ENCODE measurements around the gene ALDH5A1.

Gene ALDH5A1

GRCh38 chr6:24453921-24454320, 40.8 kb upstream of the ALDH5A1 start:
- TF ChIP-seq ZFX (IDR thresholded peaks at IDR 0.05), result no peak
- TF ChIP-seq, protein P1, sequence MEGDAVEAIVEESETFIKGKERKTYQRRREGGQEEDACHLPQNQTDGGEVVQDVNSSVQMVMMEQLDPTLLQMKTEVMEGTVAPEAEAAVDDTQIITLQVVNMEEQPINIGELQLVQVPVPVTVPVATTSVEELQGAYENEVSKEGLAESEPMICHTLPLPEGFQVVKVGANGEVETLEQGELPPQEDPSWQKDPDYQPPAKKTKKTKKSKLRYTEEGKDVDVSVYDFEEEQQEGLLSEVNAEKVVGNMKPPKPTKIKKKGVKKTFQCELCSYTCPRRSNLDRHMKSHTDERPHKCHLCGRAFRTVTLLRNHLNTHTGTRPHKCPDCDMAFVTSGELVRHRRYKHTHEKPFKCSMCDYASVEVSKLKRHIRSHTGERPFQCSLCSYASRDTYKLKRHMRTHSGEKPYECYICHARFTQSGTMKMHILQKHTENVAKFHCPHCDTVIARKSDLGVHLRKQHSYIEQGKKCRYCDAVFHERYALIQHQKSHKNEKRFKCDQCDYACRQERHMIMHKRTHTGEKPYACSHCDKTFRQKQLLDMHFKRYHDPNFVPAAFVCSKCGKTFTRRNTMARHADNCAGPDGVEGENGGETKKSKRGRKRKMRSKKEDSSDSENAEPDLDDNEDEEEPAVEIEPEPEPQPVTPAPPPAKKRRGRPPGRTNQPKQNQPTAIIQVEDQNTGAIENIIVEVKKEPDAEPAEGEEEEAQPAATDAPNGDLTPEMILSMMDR (conservative IDR thresholded peaks at IDR 0.05), result no peak
- H3K27ac ChIP-seq, result no peak overlapping the region

DNA sequence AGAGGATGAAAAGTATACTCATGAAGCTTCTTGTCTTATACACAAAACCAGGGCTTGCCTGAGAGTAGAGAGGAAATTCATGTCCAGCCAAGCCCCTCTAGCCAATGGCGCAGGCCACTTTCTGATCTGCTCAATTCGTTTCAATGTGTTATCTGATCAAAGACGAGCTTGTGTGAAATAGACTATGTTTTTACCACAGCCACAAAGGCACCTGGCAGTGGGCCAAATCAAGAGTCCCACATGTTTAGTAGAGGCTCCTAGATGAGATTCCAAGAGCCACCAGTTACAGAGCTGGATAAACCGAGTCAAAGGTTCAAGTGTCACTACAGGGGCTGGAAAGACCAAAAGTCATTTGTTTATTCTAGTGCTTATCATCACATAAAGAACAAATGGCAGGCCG, 40.3 kb upstream of the ALDH5A1 start:
- TF ChIP-seq, protein P1 (conservative IDR thresholded peaks at IDR 0.05), result no peak
- no peak for TF ChIP-seq ZFX (IDR thresholded peaks at IDR 0.05)
- no peak overlapping the region for H3K27ac ChIP-seq

DNA sequence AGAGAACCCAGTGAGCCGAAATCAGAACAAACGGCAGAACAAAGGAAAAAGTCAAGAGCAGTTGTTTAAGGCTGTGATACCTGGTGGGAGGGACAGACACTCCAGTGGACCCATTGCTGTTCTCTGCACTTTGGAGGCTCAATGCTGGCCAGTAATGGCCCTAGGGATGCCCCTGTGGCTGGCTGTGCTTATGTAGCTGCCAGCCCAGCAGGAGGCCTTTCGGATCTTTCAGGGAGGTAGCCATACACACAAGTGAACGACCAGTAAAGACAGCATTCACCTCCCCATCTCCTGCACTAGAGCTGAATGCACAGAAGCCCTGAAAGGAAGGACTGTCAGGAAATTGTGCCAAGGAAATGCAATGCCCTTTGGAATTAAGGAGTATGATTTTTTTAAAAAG, 39.7 kb upstream of the ALDH5A1 start:
- TF ChIP-seq, protein P1 (conservative IDR thresholded peaks at IDR 0.05), result no peak
- TF ChIP-seq ZFX (IDR thresholded peaks at IDR 0.05), result no peak
- H3K27ac ChIP-seq, result no peak overlapping the region

DNA sequence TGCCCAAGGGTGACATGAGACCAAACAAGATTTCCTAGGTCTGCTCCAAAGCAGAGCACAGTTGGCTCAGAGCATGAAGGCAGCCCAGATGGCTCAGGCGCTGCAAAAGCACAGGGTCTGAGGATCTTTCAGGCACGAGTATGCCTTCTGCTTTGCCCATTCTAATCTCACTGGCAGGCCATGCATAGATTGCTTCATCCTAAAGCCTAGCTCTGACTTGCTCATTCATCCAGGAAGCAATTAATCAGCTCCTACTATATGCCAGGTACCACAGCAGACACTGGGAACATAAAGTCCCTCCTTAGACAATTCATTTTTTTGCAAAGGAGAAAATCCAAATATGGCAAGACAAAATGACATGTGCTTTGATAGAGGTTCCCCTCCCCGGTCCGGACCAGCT, 36.6 kb upstream of the ALDH5A1 start:
- TF ChIP-seq, protein P1 (conservative IDR thresholded peaks at IDR 0.05), result no peak
- no peak for TF ChIP-seq ZFX (IDR thresholded peaks at IDR 0.05)
- H3K27ac ChIP-seq, result no peak overlapping the region

DNA sequence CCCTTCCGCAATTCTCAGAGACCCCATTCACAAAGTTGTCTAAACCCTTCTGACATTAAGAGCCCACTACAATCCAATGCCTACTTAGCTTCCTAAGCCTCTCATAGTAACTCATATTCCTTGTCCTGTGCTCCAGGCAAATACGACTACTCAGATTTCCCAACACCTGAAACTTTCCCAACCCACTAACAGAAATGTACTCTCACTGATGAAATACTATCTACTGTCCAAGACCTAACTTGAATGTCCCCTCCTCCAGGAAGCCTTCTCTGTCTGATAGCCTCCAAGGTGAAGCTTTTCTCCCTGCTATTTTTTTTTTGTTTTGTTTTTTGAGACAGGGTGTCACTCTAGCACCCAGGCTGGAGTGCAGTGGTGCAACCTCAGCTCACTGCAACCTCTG, 35.8 kb upstream of the ALDH5A1 start:
- no peak overlapping the region for H3K27ac ChIP-seq

GRCh38 chr6:24460966-24461365, 33.8 kb upstream of the ALDH5A1 start:
- no peak overlapping the region for H3K27ac ChIP-seq
- TF ChIP-seq, protein P1 (conservative IDR thresholded peaks at IDR 0.05), result no peak
- TF ChIP-seq ZFX (IDR thresholded peaks at IDR 0.05), result no peak

More for the DNA sequence above, 35.8 kb upstream of the ALDH5A1 start:
- TF ChIP-seq, protein P1 (conservative IDR thresholded peaks at IDR 0.05), result no peak
- TF ChIP-seq ZFX (IDR thresholded peaks at IDR 0.05), result no peak

- H3K27ac ChIP-seq, result no peak overlapping the region
- TF ChIP-seq ZFX (IDR thresholded peaks at IDR 0.05), result no peak
- TF ChIP-seq, protein P1 (conservative IDR thresholded peaks at IDR 0.05), result no peak
Observed at GRCh38 chr6:24464253-24465038, 30.3 kb upstream of the ALDH5A1 start.
